ENCODE results near the gene ARHGAP18. TPM values are rescaled to one million over a fixed set of nuclear protein-coding genes. Genes with fewer than 3 reads are reported as not detected.

ARHGAP18 gene
- total RNA-seq, 4 donors from 2014 or later: 29.1 to 47.2 (median 38.5) TPM

DNA sequence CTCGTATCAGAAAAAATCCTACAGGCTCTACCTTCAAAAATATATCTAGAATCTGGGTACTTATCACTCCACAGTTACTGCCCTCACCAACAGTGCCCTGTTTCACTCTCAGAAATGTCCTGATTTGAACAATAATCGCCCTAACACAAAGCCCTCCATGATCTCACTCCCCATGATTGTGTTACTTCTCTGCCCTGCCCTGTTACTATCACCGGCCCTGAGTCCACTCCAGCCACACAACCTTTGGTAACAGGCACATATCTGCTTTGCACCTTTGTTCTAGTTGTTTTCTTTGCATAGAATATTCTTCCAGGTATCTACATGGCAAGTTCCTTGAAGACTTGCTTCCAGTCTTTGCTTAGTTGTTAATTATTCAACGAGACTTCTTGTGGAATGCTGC, 142.0 kb downstream of the ARHGAP18 start:
- DNase-seq (ENCODE audit: low spot score) (no peak), ATAC-seq (ENCODE audit: low FRiP score) (no peak)
- TF ChIP-seq, protein P1, sequence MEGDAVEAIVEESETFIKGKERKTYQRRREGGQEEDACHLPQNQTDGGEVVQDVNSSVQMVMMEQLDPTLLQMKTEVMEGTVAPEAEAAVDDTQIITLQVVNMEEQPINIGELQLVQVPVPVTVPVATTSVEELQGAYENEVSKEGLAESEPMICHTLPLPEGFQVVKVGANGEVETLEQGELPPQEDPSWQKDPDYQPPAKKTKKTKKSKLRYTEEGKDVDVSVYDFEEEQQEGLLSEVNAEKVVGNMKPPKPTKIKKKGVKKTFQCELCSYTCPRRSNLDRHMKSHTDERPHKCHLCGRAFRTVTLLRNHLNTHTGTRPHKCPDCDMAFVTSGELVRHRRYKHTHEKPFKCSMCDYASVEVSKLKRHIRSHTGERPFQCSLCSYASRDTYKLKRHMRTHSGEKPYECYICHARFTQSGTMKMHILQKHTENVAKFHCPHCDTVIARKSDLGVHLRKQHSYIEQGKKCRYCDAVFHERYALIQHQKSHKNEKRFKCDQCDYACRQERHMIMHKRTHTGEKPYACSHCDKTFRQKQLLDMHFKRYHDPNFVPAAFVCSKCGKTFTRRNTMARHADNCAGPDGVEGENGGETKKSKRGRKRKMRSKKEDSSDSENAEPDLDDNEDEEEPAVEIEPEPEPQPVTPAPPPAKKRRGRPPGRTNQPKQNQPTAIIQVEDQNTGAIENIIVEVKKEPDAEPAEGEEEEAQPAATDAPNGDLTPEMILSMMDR (IDR thresholded peaks at IDR 0.05): no peak

DNA sequence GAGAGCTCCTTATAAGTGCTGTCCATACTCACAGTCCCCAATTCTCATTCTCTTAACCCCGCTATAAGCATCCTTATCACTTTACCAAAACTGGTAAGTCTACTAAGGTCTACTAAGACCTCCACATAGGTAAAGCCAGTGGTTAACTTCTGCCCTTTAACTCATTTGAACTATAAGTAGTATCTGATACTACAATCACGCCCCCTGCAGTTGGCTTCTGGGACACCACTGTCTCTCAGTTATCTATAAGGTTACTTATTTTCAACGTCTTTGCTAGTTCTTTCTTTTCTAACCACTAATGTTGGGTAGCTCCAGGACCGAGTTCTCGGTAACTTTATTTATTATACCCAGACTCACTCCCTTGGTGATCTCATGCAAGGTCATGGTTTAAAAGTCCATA, 142.6 kb downstream of the ARHGAP18 start:
- ATAC-seq (ENCODE audit: low FRiP score) (no peak), DNase-seq (ENCODE audit: low spot score) (no peak)
- TF ChIP-seq, protein P1 (IDR thresholded peaks at IDR 0.05): no peak

GRCh38 chr6:129565811-129566210, 144.2 kb downstream of the ARHGAP18 start:
- TF ChIP-seq, protein P1 (IDR thresholded peaks at IDR 0.05): no peak
- no peak for ATAC-seq (ENCODE audit: low FRiP score)
- DNase-seq (ENCODE audit: low spot score): no peak

DNA sequence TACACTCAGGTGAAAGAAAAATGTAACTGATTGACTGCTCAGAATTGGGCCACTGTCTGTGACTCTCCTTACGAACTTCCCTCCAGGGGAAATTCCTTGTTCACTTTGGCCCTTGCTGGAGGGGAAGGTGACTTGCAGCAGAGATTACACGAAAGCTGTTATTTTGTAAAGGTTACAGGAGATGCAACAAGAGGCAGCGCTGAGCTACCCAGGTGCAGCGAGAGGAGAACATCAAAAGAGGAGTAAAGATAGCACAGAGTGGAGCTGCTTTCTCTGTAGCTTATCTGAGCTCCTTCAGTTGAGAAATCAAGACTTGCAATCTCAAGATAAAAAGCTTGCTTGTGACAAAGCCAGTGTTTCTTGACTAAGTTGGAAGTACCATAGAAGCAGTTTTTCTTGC, 144.6 kb downstream of the ARHGAP18 start:
- no peak for DNase-seq (ENCODE audit: low spot score)
- ATAC-seq (ENCODE audit: low FRiP score): no peak
- TF ChIP-seq, protein P1 (IDR thresholded peaks at IDR 0.05): no peak

- TF ChIP-seq, protein P1 (IDR thresholded peaks at IDR 0.05): no peak
- no peak for DNase-seq (ENCODE audit: low spot score)
- no peak for ATAC-seq (ENCODE audit: low FRiP score)
These were observed 151.7 kb downstream of the ARHGAP18 start for GRCh38 chr6:129558248-129558647.

DNA sequence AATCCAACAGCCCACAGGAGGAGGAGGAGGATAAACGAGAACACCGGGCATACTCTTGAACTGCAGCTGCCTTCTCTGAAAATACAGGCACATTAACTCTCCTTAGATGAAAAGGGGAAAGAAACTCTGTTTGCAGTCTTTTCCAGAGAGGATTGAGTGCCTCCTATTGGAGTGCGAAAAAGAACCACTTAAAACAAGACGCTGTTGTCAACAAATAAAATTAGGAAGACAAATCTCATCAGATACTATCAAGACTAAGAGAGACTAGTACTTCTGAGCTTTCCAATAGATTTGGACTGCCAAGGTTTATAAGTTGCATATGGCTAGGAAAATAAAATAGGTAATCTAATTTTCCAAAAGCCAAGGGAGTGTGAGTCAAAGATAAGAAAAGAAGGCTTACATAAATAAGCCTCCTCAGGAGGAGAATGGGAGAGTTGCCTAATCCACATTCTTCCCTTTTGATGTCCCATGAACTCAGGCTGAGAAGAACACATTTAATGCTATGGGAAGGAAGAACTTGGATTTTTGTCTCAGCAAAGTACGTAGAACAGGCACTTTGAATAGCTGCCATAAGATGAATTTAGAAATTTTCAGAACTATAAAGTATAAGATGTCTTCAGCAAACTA, 154.7 kb downstream of the ARHGAP18 start:
- TF ChIP-seq, protein P1 (IDR thresholded peaks at IDR 0.05): no peak
- ATAC-seq (ENCODE audit: low FRiP score): no peak
- no peak for DNase-seq (ENCODE audit: low spot score)

- ATAC-seq (ENCODE audit: low FRiP score) (no peak), DNase-seq (ENCODE audit: low spot score) (no peak)
- TF ChIP-seq, protein P1 (IDR thresholded peaks at IDR 0.05): no peak
These were observed 157.6 kb downstream of the ARHGAP18 start for GRCh38 chr6:129552413-129552812.
